ENCODE measurements around the gene SEMA4D. TPM values are rescaled to one million over a fixed set of nuclear protein-coding genes. Genes with fewer than 3 reads are reported as not detected.

Gene SEMA4D
- total RNA-seq, 1 donor from 2014 or later: 79.7 TPM

DNA sequence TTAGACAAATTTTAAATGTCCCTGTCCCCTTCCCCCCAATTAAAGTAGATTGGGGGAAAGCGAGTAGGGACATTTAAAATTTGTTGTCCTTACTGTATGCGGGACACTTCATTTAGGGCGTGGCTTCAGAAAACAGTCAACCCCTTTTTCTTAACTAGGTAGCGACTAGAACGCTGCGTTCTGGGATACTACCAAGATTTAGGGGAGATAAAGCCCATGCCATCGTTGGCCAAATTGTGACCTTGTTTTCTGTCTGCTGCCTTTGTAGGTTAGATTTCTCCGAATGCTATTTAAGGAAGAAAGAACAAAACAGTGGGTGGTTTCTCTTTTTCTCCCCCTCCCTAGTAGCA lies 185.7 kb downstream of the SEMA4D start:
- DNase-seq (no peak), ATAC-seq (ENCODE audit: low read depth) (no peak)
- TF ChIP-seq, protein P1, sequence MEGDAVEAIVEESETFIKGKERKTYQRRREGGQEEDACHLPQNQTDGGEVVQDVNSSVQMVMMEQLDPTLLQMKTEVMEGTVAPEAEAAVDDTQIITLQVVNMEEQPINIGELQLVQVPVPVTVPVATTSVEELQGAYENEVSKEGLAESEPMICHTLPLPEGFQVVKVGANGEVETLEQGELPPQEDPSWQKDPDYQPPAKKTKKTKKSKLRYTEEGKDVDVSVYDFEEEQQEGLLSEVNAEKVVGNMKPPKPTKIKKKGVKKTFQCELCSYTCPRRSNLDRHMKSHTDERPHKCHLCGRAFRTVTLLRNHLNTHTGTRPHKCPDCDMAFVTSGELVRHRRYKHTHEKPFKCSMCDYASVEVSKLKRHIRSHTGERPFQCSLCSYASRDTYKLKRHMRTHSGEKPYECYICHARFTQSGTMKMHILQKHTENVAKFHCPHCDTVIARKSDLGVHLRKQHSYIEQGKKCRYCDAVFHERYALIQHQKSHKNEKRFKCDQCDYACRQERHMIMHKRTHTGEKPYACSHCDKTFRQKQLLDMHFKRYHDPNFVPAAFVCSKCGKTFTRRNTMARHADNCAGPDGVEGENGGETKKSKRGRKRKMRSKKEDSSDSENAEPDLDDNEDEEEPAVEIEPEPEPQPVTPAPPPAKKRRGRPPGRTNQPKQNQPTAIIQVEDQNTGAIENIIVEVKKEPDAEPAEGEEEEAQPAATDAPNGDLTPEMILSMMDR (IDR thresholded peaks at IDR 0.05): no peak
- peak overlapping the region; percentile 56 for H3K27ac Mint-ChIP-seq
- H3K4me1 Mint-ChIP-seq: peaks cover 52% of the 10 kb centered on the region
- CTCF ChIA-PET: no interaction called here
- no peaks in the 10 kb centered on the region for H3K9me3 Mint-ChIP-seq
- POLR2A ChIA-PET: no interaction called here
- intact Hi-C loops (cut with micrococcal nuclease): loop anchor here (10.0 kb wide), 1 partner anchor 1493 kb away; the partner anchor contains the start of gene SYK
- H3K27me3 Mint-ChIP-seq: no peaks in the 10 kb centered on the region
- peaks cover 37% of the 10 kb centered on the region for H3K36me3 Mint-ChIP-seq (ENCODE audit: low read depth)
- H3K4me3 Mint-ChIP-seq: peak overlapping the region; percentile 96

DNA sequence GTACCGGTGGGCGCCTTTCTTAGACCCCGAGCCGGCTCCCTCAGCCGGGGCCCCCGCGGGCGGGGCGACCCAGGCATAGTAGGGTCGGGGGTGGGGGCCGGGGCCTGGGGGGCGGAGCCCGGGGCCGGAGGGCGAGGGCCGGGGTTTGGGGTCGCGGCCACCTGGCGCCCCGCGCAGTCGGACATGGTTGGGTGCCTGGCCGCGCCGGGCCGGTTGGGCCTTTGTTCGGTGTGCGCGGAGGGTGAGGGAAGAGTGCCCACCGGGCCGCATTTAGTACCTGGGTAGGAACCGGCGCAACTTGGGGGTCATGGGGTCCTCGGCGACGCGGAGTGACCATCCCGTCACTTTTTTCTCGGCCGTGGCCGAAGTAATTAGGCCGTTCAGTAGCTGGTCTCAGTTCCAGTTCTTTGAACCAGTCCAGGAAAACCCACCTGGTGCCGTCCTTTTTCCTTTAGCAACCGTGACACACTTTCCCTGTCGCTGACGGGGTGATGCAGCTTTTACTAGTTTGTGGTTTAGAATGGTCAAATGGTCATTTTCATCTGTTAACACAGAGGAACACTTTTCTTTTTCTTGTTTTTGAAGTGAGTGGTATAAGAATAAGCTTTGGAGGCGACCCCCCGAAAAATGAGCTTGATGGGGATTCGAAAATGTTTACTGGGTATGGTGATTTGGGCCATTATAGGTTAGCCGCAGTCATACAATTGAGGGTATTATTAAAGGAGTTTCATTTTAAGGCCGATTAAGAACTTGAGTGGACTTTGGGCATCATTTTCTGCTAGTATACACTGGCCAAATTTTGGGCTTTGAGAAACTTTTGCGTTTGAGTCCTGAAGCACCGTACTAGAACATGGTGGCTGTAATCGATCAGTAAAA lies 186.3 kb downstream of the SEMA4D start:
- Mint-ChIP-seq H3K27ac (peak overlapping the region; percentile 99), H3K4me3 (peak overlapping the region; percentile 96), H3K9me3 (no peaks in the 10 kb centered on the region), H3K27me3 (no peaks in the 10 kb centered on the region), H3K36me3 (ENCODE audit: low read depth) (peaks cover 33% of the 10 kb centered on the region), H3K4me1 (peaks cover 48% of the 10 kb centered on the region)
- intact Hi-C loops (cut with micrococcal nuclease): loop anchor here (2.0 to 10.0 kb wide), 3 partner anchors 89 to 1493 kb away; partner anchors contain the start of gene SYK
- ChIA-PET CTCF (no interaction called here), POLR2A (interaction anchor here (1.9 kb wide), 1 partner anchor 211 kb away, joined by 9 read pairs; no protein-coding TSS in a partner anchor)
- ATAC-seq (ENCODE audit: low read depth) (peak; percentile 6), DNase-seq (no peak)
- TF ChIP-seq, protein P1 (IDR thresholded peaks at IDR 0.05): no peak

Other genes with a start within 250 kb of the SEMA4D start
- 23.7 and 23.9 TPM in 2 replicates for gene CKS2, start 186.9 kb downstream of the SEMA4D start, total RNA-seq
- 81.5 and 97.1 TPM in 2 replicates for gene SECISBP2, start 179.6 kb downstream of the SEMA4D start, total RNA-seq
- 7.5 and 7.6 TPM in 2 replicates for gene GADD45G, start 106.9 kb upstream of the SEMA4D start, total RNA-seq

All from activated B cell treated with CpG ODN at 0.5 μM for 24 hours (primary cell).